Measurements from ENCODE around the gene GPR143.
"Not testable (repeated sequence)": the region's sequence is repeated elsewhere in the genome, so short reads cannot be mapped to it uniquely, and the experiment has no call there.

The GPR143 gene

DNA sequence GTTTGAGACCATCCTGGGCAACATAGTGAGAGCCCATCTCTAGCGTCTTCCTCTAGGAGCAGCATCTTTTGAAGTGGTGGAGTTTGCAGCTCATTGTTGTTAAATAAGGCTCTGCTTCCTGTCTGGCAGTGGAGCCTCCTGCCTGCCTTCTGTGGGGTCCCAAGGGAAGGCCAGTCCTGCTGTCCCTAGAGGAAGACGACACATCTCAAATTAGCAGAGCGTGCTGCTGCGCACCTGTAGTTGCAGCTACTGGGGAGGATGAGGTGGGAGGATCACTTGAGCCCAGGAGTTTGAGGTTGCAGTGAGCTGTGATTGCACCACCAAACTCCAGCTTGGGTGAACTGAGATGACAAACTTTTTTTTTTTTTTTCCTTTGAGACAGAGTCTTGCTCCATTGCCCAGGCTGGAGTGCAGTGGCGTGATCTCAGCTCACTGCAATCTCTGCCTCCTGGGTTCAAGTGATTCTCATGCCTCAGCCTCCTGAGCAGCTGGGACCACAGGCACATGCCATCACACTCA lies 2.7 kb upstream of the GPR143 start:
- DNase-seq (ENCODE audit: low read depth): not testable (repeated sequence)

DNA sequence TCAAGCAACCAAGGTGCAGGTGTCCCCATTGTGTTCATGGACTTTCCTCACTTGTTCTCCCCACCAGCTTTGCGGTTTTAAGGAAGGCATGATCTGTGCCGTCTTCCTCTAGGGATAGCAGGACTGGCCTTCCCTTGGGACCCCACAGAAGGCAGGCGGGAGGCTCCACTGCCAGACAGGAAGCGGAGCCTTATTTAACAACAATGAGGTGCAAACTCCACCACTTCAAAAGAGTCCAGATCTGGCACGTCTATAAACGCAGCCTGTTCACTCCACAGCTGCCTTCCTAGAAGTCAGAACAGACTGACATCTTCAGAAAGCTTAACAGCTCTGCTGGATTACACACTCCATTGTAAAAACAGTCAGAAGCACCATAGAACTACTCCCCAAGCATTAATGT lies 1.7 kb upstream of the GPR143 start:
- DNase-seq (ENCODE audit: low read depth): no peak

DNA sequence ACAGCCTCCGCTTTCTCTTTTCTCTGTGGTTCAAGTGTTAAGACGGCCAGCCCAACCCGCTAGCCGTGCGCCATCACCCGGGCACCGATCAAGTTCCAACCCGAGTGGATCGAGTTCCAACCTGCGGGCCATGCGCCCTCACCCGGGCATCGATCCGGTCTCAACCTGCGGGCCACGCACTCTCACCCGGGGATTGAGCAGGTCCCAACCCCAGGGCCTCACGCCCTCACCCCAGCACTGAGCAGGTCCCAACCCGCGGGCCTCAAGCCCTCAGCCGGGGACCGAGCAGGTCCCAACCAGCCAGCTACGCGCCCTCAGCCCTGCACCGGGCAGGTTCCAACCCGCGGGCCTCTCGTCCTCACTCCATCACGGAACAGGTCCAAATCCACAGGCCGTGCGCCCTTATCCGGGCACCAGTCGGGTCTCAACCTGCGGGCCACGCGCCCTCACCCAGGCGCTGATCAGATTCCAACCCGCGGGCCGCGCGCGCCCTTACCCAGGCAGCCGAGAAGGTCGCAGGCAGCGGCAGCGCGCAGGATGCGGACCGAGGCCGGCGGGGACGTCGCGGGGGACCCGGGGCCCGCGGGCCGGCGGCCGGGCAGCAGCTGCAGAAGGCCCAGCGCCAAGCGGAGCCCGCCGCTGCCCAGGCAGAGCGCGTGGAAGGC lies 443 bp downstream of the GPR143 start:
- DNase-seq (ENCODE audit: low read depth): no peak

DNA sequence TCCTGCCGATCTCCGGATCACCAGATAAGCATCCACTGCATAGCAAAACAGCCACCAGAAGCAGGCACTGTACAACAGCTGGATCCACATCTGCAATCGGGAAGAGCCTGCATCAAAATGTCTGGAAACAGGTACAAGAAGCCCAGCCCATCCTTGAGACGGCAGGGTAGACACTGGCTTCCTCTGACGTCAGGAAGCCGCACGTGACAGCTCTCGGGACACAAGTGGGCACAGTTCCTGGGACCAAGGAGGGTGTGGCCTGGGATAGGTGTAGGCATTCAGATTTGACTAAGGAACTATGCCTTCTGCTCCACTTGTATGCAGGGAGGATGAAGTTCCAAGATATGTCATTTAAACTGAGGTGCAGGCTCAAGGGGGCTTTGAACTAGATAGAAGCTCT lies 6.3 kb downstream of the GPR143 start:
- DNase-seq (ENCODE audit: low read depth): no peak

DNA sequence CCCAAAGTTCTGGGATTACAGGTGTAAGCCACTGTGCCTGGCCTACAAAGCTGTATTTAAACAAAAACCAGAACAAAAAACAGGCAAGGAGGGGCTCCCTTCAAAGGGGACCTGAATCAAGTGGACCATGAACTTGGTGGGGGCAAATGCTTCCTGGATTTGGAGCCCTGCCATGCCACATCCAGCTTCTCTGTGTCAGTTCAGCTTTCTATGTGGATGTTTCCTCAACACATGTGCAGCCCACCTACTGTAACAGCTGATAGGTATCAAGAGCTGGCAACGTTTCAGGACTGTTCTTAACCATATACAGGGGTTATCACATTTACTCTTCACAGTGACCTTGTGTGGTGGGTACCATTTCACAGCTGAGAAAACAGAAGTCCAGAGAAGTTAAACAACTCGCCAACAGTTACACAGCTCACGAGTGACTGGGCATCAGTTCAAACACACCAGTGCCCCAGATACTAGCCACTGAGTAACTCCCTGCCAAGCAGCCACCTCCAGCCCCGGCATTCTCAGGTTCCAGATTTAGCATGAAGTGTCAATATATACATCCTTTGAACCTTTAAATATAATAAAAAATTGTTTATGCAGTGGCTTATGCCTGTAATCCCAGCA lies 7.5 kb downstream of the GPR143 start:
- no peak for DNase-seq (ENCODE audit: low read depth)

DNA sequence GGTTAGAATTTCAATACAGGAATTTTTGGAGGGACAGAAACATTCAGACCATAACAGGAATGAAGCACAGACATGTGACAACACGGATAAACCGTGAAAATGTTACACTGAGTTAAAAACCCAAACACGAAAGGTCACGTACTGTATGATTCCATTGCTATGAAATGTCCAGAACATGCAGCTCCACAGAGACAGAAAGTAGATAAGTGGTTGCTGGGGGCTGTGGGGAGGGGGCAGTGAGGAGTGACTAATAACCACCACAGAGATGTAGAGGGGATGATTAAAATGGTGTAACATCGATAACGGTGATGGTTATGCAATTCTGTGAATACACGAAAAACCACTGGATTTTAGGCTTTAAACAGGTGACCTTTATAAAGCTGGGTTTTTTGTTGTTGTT lies 8.3 kb downstream of the GPR143 start:
- no peak for DNase-seq (ENCODE audit: low read depth)

DNA sequence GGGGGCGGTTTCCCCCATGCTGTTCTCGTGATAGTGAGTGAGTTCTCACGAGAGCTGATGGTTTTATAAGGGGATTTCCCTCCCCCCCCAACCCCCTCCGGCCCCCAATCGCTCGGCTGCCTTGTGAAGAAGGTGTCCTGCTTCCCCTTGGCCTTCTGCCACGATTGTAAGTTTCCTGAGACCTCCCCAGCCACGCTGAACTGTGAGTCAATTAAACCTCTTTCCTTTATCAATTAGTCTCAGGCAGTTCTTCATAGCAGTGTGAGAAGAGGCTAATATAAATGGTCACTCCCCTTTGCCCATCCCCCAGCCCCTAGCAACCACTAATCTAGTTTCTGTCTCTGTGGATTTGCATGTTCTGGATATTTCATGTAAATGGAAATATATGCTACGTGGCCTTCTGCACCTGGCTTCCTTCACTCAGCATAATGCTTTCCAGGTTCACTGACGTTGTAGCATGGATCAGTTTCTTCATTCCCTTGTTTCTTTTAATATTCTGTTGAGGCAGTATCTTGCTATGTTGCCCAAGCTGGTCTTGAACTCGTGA lies 16.4 kb downstream of the GPR143 start:
- DNase-seq (ENCODE audit: low read depth): no peak

DNA sequence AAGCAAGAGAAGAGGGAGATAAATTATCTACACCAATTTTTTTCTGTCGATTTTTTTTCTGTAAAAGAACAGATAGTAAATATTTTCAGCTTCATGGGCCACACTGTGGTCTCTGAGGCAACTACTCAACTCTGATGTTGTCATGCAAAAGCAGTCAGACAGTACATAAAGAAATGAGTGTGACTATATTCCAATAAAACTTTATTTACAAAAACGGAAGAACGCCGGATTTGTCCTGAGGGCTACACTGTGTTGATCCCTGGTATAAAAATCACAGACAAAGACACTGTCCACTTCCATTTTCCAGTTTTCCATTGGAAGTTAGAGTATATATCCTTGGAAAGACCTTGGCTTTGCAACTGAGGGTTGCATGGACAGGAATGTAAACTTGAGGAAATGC lies 18.0 kb downstream of the GPR143 start:
- DNase-seq (ENCODE audit: low read depth): no peak

DNA sequence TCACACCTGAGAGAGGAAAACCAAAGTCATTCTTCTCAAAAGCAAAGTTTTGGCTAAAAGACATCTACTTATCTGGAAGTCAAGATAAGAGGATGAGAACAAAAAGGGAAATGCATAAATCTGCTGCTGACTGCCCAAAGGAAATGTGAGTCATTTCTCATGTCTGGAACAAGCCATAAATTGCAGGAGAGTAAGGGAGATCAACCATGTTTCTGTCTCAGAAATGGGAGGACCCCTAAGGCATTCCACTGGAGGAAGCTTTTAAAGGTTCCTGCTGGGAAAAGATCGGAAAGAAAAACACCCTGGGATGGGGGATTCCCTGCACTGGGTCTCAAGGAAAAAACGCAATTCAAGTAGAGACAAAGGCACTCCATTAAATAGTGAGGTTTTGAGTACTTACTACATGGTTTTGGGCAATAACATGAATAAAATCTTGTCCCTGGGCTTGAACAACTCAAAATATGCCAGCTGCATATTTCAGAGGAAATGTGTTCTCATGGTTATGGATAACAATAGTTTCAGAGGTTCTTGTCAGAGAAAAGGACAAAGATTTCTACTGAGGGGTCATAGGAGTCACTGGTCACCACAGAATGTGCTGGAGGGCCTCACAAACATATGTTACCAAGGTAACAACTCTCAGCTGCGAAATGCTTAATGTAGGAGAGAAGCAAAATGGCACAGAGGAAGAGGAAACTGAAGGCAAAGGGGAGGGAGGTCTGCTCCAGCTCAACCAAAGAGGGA lies 19.3 kb downstream of the GPR143 start:
- no peak for DNase-seq (ENCODE audit: low read depth)

DNA sequence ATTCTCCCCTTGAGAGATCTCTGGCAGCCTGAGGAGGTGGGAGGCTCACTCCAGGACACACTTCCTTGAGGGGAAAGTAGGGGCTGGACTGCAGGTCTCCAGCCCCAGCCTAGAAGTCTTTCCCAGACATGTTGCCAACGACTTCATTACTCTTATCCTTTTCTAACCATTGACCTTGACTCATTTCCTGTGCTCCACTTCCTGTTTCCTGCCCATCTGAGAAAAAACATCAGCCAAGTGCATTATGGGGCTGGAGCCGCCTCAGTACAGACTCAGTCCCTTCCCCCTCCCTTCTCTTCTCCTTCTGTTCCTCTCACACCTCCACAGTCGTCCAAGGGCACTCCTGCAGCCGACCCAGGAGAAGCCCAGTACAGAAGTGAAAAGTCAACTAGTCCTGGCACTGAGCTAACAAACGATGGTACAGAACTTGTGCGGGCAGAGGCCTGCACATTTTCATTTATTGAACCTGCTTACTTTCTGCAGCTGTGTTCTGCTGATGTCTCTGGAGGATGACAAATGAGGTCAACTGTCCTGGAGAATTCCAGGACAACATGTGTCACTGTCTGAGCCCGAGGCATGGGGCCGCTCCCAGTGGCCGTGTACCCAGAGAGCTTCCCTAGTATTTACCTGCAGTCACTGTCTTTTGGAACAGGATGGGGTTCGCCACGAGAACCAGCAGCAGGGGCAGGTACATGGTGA lies 20.1 kb downstream of the GPR143 start:
- DNase-seq (ENCODE audit: low read depth): no peak

DNA sequence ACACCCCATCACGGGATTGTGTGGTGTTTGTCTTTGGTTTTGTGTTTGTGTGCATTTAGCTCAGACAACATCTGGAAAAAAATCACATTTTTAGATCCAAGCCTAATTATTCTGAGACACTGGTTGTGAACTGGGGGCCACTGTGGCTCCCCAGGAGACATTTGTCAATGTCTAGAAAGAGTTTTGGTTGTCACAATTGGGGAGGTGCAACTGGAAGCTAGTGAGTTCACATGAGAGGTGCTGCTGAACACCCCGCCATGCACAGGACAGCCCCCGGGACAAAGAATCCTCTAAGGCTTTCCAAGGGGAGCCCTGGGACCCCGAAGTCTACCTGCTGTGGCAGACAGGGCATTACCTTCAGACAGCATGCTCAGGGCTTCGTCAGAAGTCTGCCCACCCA lies 26.5 kb downstream of the GPR143 start:
- no peak for DNase-seq (ENCODE audit: low read depth)

DNA sequence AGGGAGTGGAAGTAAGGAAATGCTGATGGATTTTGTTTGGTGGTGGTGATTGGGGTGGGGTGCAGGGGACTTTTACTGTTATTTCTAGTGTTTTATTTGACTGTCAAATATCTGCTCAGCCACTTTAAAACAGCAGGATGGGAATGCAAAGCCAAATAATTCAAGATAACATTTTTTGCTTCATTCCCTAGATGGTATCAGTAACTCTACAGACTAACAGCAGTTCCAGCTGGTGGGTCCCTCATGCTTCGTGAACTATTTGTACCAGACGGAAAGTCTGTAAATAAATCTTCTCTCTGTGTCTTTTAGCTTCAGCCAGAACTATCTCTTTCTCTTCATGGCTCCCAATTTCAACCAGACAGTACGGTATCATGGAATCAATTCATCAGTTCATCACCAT lies 27.5 kb downstream of the GPR143 start:
- DNase-seq (ENCODE audit: low read depth): no peak

DNA sequence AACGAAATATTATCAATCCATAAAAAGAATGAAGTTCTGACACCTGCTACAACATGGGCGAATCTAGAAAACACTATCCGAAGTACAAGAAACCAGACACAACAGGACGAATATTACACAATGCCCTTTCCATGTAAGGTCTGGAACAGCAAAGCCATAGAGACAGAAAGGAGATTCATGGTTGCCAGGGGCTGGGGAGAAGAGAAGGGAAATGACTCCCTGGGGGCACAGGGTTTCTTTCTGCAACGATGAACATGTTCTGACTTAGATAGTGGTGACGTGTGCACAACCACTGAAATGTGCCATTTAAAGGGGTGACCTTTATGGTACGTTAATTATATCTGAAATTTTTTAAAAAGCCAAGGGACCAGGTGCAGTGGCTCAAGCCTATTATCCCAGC lies 28.3 kb downstream of the GPR143 start:
- DNase-seq (ENCODE audit: low read depth): no peak

DNA sequence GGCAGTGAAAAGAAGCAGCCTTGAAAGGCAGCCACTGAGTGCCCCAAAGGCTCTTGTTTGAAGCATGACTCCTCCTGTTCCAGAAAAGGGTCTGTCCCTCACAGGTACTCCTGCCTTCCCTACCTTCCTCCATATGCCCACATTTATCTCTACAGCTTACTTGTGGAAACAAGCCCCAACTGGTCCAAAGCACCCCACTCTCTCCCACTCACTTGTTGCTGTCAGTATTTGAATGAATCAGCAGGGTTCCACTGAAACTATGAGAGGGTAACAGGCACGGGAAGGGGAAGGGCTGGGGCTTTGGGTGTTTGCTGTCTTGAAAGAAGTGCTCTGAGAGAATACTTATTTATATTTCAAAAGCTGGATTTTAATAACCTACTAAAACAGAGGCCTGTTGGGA lies 34.9 kb downstream of the GPR143 start:
- no peak for DNase-seq (ENCODE audit: low read depth)

DNA sequence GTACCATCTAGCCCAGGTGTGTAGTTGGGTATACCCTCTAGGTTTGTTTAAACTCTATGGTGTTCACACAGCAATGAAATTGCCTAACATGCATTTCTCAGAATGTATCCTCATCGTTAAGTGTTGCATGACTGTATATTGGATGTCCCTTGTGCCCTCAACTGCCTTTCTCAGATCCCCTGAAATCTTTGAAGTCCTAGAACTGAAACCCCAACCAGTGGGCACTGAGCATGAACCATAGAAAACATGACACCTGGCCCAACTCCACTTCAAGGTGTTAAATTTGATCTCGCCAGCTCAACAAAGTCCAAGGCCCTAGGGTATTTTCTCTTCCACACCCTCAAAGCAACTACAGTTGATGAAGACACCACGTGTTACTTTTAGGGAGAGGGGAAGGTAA lies 35.6 kb downstream of the GPR143 start:
- no peak for DNase-seq (ENCODE audit: low read depth)

DNA sequence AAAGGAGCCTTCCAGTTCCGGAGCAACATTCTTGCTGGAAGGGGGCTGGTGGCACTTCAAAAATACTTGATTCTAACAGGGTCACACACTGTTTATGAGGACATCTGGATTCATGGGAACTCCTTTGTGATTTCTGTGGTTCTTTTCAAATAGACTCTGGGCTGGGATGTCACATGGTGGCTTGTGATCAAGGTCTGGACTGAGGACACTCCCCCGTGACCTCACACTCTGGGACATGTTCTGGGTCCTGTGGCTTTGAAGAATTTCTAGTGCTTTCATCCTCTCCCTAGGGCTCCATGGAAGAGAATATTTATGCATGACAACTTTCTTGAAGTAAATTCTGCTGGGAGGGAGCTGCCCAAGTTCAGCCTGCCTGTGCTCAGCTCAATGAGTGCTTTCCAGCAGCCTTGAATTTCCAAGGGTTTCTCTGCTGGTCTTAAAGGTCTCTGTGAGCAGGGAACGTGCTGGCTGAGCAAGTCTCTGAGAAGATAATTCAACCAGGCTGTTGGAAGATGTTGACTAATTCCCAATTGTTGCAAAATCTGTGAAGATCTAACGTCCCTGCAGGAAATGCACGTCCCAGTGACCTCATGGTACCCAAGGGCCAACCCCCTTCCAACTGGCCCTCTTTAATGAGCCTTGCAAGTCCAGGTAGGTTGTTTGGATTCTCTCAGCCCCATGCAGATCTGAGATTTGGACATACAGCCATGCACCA lies 36.3 kb downstream of the GPR143 start:
- no peak for DNase-seq (ENCODE audit: low read depth)

DNA sequence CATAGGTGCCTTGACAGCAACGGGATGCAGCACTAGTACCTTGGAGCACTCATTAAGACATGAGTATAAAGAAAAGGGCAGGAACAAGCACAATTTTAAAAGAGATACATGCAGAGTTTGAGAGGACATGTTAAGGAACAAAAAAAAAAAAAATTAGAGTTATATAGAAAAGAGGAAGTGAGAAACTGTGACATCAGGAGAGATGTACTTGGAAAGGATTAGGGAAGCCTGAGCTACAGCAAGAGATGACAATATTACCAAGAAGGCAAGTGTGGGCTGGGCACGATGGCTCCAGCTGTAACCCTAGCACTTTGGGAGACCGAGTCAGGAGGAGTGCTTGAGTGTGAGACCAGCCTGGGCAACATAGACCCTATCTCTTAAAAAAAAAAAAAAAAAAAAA lies 37.4 kb downstream of the GPR143 start:
- DNase-seq (ENCODE audit: low read depth): no peak

DNA sequence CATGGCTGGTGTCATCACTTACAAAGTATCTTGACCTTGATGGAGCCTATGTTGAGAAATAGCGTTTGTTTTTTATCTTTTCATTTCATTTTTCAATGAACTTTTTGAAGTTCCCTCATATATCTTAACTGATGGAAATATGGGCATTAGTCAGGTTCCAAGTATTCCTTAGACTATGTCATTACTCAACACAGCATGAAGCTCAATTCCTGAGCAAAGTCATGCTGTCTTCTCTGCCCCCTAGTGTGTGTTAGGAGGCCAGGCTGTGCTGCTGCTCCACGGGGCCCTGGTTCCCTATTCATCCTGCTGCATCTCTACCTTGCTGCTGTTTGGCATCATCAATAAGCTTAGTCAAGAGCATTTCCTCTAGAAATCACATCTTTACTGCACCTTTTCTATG lies 40.9 kb downstream of the GPR143 start:
- DNase-seq (ENCODE audit: low read depth): no peak

DNA sequence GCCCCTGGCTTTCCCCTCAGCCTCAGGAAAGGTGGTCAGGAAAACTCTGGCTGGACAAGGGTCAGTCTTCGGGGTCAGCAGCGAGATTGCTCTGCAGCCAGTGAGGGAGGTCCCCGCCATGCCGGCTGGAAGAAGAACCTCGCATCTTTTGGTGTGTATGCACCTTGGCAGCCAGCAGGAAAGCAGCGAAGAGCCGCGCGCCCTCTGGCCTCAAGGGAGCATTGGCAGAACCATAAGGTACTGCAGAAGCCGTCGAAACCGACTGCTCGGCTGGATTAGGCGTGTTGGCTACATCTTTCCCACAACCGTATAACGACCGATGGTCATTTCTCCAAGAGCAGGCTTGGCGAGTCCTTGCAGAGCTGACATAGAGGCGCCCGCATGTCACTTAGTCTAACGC lies 48.3 kb downstream of the GPR143 start:
- no peak for DNase-seq (ENCODE audit: low read depth)

DNA sequence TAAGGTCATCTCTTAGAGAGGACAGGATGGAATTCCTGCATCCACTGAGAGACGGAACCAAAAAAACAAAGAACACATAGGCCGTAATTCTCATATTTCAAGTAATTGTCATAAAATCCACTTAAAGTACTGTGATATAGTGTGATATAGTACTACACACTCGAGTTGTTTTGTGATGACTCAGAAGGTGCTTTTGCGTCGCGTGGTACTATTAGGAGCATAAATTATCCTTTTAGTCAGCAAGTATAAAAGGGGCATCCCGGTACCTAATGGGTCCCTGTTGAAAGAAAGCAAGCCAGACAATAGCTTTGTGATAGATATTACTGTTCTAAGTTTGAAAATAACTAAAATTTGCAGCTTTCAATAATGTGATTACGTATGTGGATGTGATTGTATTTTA lies 55.3 kb downstream of the GPR143 start:
- no peak for DNase-seq (ENCODE audit: low read depth)

DNA sequence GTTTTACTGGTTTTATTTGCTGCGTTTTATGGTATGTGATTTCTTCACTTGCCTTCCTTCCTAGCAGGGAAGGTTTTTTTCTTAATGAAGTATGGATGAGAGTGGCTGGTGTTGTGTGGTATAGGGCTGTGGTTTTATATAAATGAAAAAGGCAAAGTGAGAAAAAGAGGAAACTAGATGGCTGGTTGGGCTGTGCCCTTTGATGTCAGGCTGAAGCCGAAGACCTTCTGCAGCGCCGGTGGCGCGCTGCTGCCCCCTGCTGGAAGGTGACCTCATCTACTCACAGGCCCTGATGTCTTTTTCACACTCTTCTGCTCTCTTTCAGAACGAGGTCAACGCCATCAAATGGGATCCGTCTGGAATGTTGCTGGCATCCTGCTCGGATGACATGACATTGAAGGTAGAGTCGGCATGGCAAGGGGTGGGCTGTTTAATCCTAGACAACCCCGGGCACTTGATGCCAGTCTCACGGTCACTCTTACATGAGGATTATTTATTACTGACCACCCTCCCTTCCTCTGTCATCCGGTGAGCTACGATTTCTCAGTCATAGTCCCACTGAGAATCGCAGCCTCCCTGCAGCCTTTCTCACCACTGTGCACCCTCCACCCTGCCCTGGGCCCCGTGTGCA lies 56.6 kb downstream of the GPR143 start:
- peak; percentile 67 for DNase-seq (ENCODE audit: low read depth)

Data from activated T-helper 1 cell treated with Interleukin-2 at 50 U/mL for 16 hours (primary cell).